GM18951 (cell line): ENCODE data around the gene ADGRG3.

Experiments used
- POLR2A ChIP-seq: IDR thresholded peaks from 4 replicates; pipeline ENCODE4 v1.6.1; 2011; ENCODE audit warnings: mild to moderate bottlenecking; ENCODE audit not compliant: insufficient read length, insufficient read depth; ENCODE audit errors: extremely low read depth
- in situ Hi-C: fragments of 300-500 bp; cut with MboI; formaldehyde crosslinking; loops from one replicate; pipeline ENCODE4 v1.12.0; 2022; ENCODE audit warnings: low sequenced_read_pairs, mixed read lengths, inconsistent platforms; ENCODE audit not compliant: unreplicated experiment

Gene ADGRG3

DNA sequence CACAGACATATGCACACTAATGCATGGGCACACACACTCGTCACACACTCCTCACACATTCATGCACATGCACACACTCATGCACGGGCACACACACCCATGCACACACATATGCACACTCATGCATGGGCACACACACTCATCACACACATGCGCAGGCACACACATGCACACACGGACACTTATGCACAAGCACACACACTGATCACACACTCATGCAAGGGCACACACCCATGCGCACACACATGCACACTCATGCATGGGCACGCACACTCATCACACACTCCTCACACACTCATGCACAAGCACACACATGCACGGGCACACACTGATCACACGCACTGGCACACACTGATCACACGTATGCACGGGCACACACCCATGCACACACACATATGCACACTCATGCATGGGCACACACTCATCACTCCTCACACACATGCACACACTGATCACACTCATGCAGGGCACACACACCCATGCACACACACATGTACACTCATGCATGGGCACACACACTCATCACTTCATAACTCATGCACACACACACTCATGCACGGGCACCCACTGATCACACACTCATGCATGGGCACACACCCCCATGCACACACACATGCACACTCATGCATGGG lies 23.6 kb upstream of the ADGRG3 start:
- in situ Hi-C loops = no loop called here
- no peak for TF ChIP-seq POLR2A

- in situ Hi-C loops = no loop called here
- no peak for TF ChIP-seq POLR2A
Observed at GRCh38 chr16:57645169-57645568, 22.9 kb upstream of the ADGRG3 start.

- TF ChIP-seq POLR2A = no peak
- in situ Hi-C loops = no loop called here
Observed at GRCh38 chr16:57645691-57646387, 22.3 kb upstream of the ADGRG3 start.

GRCh38 chr16:57646388-57647039 lies 21.6 kb upstream of the ADGRG3 start:
- in situ Hi-C loops = no loop called here
- TF ChIP-seq POLR2A = no peak

GRCh38 chr16:57647136-57647875 lies 20.8 kb upstream of the ADGRG3 start:
- in situ Hi-C loops = no loop called here
- no peak for TF ChIP-seq POLR2A

DNA sequence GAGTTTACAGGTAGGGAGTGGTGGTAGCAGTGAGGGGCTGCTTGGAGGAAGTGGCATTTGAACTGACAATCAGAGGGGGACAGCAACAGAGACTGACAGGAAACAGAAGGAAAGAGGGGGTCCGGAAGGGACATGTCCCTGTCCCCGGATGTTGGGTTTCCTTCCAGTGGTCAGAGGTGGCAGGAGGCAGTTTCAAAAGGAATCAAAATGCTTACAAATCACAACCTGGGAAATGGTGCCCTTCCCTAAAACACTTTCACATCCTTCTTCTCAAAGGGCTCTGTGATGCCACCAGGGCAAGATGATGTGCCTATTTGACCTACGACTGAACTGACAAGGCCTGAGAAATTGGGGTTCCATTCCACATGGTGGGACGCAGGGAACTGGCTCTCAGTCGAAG lies 20.0 kb upstream of the ADGRG3 start:
- no peak for TF ChIP-seq POLR2A
- in situ Hi-C loops = no loop called here

DNA sequence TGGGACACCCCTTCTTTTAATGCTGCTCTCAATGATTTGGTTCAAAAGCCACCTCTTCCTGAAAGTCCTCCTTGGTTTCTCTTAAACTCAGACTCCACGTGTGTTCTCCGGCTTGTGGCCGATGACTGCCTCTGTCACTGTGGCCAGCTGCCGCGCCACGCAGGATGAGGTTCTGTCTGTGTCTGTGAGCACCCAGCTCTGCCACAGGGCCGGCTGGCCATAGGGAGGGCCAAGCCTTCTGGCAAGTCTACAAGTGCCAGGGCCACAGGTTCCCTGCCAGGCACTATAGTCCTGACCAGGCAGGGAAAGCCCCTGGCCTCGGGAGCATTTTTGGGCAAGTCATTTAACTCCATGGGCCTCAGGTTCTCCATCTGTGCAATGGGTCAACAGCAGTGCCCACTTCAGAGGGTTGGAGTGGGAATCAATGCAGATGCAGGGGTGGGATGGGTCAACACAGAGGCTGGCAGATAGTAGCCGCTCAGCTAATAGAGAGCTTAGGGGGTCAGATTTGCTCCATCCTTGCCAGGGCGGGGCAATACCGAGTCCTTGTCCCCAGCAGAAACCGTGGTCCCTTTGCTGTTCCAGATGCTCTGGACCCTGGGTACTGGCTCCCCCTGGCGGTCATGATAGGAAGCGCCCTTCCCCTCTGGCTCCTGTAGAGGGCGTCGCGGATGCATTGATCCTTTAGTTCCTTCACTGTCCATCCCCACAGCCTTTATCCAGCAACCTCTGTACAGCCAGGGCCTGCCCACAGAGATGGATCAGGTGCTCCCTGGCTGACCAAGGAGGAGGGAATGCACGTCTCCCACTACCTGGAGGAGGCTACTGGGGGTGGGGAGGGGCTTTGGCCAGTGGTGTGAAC lies 19.3 kb upstream of the ADGRG3 start:
- no peak for TF ChIP-seq POLR2A
- in situ Hi-C loops = no loop called here

DNA sequence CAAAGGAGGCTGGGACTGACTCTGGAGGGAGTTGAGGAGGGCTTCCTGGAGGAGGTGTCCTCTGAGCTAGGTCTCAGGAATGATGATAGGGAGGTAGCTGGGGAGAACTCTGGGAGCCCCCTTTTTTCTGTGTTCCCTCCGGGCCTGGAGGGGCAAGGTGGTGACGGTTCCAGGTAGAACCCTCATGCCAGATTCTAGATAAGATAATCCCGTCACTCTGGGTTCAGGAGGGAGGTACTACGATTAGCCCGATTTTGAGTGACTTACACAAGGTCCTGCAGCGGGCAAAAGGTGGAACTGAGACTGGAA lies 18.7 kb upstream of the ADGRG3 start:
- in situ Hi-C loops = no loop called here
- TF ChIP-seq POLR2A = no peak

DNA sequence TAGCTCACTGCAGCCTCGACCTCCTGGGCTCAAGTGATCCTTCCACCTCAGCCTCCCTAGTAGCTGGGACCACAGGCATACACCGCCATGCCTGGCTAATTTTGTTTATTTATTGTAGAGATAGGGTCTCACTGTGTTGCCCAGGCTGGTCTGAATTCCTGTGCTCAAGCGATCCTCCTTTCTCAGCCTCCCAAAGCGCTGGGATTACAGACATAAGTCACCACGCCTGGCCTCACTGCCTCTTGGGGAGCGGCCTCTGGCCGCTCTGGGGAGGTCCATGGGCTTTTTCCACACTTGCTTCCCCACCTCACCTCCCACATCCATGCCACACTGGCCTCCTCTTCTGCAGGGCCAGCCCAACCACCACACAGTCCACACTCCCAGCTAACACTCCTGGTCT lies 18.3 kb upstream of the ADGRG3 start:
- TF ChIP-seq POLR2A = no peak
- in situ Hi-C loops = loop anchor here (5.0 kb wide), 1 partner anchor 67 kb away; no protein-coding TSS in a partner anchor

DNA sequence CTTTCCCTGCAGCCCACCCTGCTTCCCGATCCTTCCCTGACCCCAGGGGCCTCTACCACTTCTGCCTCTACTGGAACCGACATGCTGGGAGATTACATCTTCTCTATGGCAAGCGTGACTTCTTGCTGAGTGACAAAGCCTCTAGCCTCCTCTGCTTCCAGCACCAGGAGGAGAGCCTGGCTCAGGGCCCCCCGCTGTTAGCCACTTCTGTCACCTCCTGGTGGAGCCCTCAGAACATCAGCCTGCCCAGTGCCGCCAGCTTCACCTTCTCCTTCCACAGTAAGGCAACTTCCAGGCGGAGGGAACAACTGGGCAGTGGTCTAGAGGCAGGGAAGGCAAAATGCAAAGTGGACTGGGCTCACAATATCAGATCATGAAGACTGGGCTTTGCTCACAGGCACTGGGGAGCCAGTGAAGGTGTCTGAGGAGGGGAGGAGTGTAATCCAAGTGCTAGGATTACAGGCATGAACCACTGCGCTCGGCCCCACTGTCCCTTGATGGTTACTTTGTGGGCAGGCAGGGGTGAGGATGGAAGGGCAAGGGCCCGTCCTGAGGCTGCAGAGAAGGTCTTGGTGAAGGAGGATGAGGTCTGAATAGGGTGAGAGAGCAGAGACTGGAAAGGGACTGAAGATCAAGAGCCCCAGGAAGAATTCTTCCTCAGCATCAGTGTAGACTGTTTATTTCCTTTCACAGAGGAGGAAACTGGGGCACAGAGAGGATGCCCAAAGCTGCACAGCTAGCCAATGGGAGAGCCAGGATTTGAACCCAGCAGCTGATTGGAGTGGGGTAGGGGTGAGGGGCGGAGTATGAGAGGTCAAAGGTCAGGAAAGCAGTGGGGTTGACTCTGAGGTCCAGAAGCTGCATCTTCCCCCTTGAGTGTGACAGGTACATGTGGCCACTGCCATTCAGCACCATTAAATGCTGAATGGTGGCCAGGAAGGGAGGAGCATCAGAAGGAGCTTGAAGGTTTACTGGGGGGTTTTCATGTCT lies 16.5 kb upstream of the ADGRG3 start:
- TF ChIP-seq POLR2A = no peak
- in situ Hi-C loops = loop anchor here (5.0 kb wide), 1 partner anchor 66 kb away; no protein-coding TSS in a partner anchor

GRCh38 chr16:57652695-57653471 lies 15.2 kb upstream of the ADGRG3 start:
- in situ Hi-C loops = loop anchor here (5.0 kb wide), 1 partner anchor 64 kb away; no protein-coding TSS in a partner anchor
- TF ChIP-seq POLR2A = no peak
